ENCODE results near the gene ERBB2. TPM values are rescaled to one million over a fixed set of nuclear protein-coding genes. Genes with fewer than 3 reads are reported as not detected.

The ERBB2 gene
- total and polyA plus RNA-seq, 2 of the 13 experiments (the other 11 are each of a cell fraction or from before 2014, with no cell fraction given): 57.7 to 64.1 TPM

DNA sequence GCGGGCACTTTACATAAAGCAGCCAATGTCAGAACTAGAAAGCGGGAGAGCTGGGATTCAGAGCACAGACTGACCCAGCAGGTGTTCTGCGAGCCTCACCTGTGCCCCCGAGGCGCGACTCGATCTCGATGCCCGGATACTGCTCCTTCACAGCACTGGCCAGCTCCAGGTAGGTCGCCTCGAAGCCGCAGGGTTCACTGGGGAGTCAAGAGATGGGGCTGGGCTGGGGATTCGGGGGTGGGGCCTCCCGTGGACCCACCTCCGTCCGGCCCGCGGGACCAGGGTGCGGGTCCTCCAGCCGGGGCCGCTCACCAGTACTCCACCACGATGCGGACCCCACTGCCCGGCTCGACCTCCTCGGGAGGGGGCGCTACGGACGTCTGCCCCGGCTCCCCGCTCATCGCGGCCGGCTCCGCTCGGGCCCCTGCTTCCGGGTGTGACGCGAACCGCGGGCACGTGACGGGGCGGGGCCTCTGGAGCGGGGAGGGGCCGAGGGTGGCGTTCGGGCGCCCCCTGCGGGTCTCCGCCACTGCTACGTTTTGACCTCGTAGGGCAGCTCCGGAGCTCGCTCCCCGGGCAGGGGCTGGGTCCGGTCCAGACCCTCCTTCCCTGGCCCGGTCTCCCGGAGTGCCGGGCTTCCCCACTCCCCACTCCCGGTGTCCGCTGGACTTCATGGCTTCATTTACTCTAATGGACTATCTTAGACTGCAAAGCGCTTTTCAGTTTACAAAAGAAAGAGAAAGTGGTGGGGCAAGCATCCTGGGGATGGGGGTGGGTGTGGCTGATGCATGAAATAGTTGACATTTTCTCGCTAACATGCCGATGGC lies 30.4 kb downstream of the ERBB2 start, which contains the start of gene MIEN1 (continued):
- TF ChIP-seq, protein P1, sequence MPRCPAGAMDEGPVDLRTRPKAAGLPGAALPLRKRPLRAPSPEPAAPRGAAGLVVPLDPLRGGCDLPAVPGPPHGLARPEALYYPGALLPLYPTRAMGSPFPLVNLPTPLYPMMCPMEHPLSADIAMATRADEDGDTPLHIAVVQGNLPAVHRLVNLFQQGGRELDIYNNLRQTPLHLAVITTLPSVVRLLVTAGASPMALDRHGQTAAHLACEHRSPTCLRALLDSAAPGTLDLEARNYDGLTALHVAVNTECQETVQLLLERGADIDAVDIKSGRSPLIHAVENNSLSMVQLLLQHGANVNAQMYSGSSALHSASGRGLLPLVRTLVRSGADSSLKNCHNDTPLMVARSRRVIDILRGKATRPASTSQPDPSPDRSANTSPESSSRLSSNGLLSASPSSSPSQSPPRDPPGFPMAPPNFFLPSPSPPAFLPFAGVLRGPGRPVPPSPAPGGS (CRISPR knock-in tag; IDR thresholded peaks at IDR 0.05): peak; percentile 91; the same call in 1 of the 2 replicates
- TF ChIP-seq SMARCC2 (IDR thresholded peaks at IDR 0.05): no peak
- peak; percentile 86; the same call in 1 of the 2 replicates for TF ChIP-seq YEATS2 (CRISPR knock-in tag; IDR thresholded peaks at IDR 0.05; ENCODE audit: borderline replicate concordance)
- no peak for TF ChIP-seq RARG (CRISPR knock-in tag; IDR thresholded peaks at IDR 0.05; ENCODE audit: low read depth)
- TF ChIP-seq PHF20 (CRISPR knock-in tag; IDR thresholded peaks at IDR 0.05): peak; percentile 86
- peak; percentile 94 for TF ChIP-seq ZNF547 (CRISPR knock-in tag; IDR thresholded peaks at IDR 0.05)
- TF ChIP-seq, protein P2, sequence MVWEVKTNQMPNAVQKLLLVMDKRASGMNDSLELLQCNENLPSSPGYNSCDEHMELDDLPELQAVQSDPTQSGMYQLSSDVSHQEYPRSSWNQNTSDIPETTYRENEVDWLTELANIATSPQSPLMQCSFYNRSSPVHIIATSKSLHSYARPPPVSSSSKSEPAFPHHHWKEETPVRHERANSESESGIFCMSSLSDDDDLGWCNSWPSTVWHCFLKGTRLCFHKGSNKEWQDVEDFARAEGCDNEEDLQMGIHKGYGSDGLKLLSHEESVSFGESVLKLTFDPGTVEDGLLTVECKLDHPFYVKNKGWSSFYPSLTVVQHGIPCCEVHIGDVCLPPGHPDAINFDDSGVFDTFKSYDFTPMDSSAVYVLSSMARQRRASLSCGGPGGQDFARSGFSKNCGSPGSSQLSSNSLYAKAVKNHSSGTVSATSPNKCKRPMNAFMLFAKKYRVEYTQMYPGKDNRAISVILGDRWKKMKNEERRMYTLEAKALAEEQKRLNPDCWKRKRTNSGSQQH (CRISPR knock-in tag; IDR thresholded peaks at IDR 0.05; ENCODE audit: low read depth): peak; percentile 78
- TF ChIP-seq, protein P3, sequence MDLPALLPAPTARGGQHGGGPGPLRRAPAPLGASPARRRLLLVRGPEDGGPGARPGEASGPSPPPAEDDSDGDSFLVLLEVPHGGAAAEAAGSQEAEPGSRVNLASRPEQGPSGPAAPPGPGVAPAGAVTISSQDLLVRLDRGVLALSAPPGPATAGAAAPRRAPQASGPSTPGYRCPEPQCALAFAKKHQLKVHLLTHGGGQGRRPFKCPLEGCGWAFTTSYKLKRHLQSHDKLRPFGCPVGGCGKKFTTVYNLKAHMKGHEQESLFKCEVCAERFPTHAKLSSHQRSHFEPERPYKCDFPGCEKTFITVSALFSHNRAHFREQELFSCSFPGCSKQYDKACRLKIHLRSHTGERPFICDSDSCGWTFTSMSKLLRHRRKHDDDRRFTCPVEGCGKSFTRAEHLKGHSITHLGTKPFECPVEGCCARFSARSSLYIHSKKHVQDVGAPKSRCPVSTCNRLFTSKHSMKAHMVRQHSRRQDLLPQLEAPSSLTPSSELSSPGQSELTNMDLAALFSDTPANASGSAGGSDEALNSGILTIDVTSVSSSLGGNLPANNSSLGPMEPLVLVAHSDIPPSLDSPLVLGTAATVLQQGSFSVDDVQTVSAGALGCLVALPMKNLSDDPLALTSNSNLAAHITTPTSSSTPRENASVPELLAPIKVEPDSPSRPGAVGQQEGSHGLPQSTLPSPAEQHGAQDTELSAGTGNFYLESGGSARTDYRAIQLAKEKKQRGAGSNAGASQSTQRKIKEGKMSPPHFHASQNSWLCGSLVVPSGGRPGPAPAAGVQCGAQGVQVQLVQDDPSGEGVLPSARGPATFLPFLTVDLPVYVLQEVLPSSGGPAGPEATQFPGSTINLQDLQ (CRISPR knock-in tag; IDR thresholded peaks at IDR 0.05): no peak
- peak; percentile 99 for TF ChIP-seq ARNTL (CRISPR knock-in tag; IDR thresholded peaks at IDR 0.05)
- TF ChIP-seq, protein P4, sequence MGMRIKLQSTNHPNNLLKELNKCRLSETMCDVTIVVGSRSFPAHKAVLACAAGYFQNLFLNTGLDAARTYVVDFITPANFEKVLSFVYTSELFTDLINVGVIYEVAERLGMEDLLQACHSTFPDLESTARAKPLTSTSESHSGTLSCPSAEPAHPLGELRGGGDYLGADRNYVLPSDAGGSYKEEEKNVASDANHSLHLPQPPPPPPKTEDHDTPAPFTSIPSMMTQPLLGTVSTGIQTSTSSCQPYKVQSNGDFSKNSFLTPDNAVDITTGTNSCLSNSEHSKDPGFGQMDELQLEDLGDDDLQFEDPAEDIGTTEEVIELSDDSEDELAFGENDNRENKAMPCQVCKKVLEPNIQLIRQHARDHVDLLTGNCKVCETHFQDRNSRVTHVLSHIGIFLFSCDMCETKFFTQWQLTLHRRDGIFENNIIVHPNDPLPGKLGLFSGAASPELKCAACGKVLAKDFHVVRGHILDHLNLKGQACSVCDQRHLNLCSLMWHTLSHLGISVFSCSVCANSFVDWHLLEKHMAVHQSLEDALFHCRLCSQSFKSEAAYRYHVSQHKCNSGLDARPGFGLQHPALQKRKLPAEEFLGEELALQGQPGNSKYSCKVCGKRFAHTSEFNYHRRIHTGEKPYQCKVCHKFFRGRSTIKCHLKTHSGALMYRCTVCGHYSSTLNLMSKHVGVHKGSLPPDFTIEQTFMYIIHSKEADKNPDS (CRISPR knock-in tag; IDR thresholded peaks at IDR 0.05): peak; percentile 95
- peak; percentile 85; the same call in 1 of the 2 replicates for TF ChIP-seq NCOA1 (CRISPR knock-in tag; IDR thresholded peaks at IDR 0.05)
- peak; percentile 64; the same call in 1 of the 2 replicates for TF ChIP-seq ZNF44 (CRISPR knock-in tag; IDR thresholded peaks at IDR 0.05)
- TF ChIP-seq NFKB2 (CRISPR knock-in tag; IDR thresholded peaks at IDR 0.05; ENCODE audit: borderline replicate concordance): peak; percentile 79; the same call in 1 of the 2 replicates
- TF ChIP-seq SMAD9 (CRISPR knock-in tag; IDR thresholded peaks at IDR 0.05): 0 out of 2 replicates have a peak, but pooled peaks have one; percentile 28
- peak; percentile 71; the same call in 1 of the 2 replicates for TF ChIP-seq MTF2 (CRISPR knock-in tag; IDR thresholded peaks at IDR 0.05; ENCODE audit: borderline replicate concordance)
- TF ChIP-seq, protein P5, sequence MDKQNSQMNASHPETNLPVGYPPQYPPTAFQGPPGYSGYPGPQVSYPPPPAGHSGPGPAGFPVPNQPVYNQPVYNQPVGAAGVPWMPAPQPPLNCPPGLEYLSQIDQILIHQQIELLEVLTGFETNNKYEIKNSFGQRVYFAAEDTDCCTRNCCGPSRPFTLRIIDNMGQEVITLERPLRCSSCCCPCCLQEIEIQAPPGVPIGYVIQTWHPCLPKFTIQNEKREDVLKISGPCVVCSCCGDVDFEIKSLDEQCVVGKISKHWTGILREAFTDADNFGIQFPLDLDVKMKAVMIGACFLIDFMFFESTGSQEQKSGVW (CRISPR knock-in tag; IDR thresholded peaks at IDR 0.05; ENCODE audit: borderline replicate concordance): no peak
- TF ChIP-seq, protein P6, sequence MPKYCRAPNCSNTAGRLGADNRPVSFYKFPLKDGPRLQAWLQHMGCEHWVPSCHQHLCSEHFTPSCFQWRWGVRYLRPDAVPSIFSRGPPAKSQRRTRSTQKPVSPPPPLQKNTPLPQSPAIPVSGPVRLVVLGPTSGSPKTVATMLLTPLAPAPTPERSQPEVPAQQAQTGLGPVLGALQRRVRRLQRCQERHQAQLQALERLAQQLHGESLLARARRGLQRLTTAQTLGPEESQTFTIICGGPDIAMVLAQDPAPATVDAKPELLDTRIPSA (CRISPR knock-in tag; IDR thresholded peaks at IDR 0.05; ENCODE audit: borderline replicate concordance): peak; percentile 84; the same call in 1 of the 2 replicates
- TF ChIP-seq ZNF775 (CRISPR knock-in tag; IDR thresholded peaks at IDR 0.05; ENCODE audit: borderline replicate concordance): no peak
- peak; percentile 100 for TF ChIP-seq BHLHE40 (IDR thresholded peaks at IDR 0.05; ENCODE audit: low read length)
